ENCODE results near the gene TGFB1.

TGFB1 gene

GRCh38 chr19:41321204-41321599, 32.5 kb downstream of the TGFB1 start:
- DNase-seq (ENCODE audit: low spot score) = no peak

- no peak for DNase-seq (ENCODE audit: low spot score)
These were observed 33.2 kb downstream of the TGFB1 start for GRCh38 chr19:41320568-41320967.

- no peak for DNase-seq (ENCODE audit: low spot score)
These were observed 33.6 kb downstream of the TGFB1 start for GRCh38 chr19:41320185-41320518.

- DNase-seq (ENCODE audit: low spot score) = no peak
These were observed 34.1 kb downstream of the TGFB1 start for GRCh38 chr19:41319500-41320184.

GRCh38 chr19:41318696-41319499, 34.8 kb downstream of the TGFB1 start:
- no peak for DNase-seq (ENCODE audit: low spot score)

- DNase-seq (ENCODE audit: low spot score) = no peak
These were observed 37.3 kb downstream of the TGFB1 start for GRCh38 chr19:41316306-41316920.

GRCh38 chr19:41311613-41312012, 42.1 kb downstream of the TGFB1 start:
- no peak for DNase-seq (ENCODE audit: low spot score)

GRCh38 chr19:41311072-41311471, 42.6 kb downstream of the TGFB1 start:
- DNase-seq (ENCODE audit: low spot score) = peak; percentile 21

GRCh38 chr19:41310033-41310831, 43.5 kb downstream of the TGFB1 start, which contains the start of gene CCDC97:
Gene CCDC97, plus strand, starts transcription at chr19:41310172. Its CDS starts 139 bp downstream, at chr19:41310311.
- peak; percentile 88 for DNase-seq (ENCODE audit: low spot score)

GRCh38 chr19:41309180-41310032, 44.3 kb downstream of the TGFB1 start:
- peak; percentile 44 for DNase-seq (ENCODE audit: low spot score)

GRCh38 chr19:41308450-41309179, 45.1 kb downstream of the TGFB1 start:
- peak; percentile 90 for DNase-seq (ENCODE audit: low spot score)

- DNase-seq (ENCODE audit: low spot score) = no peak
These were observed 45.7 kb downstream of the TGFB1 start for GRCh38 chr19:41307954-41308449.

GRCh38 chr19:41307090-41307875, 46.4 kb downstream of the TGFB1 start:
- no peak for DNase-seq (ENCODE audit: low spot score)

GRCh38 chr19:41305927-41306793, 47.6 kb downstream of the TGFB1 start:
- no peak for DNase-seq (ENCODE audit: low spot score)

GRCh38 chr19:41304706-41305483, 48.8 kb downstream of the TGFB1 start:
- DNase-seq (ENCODE audit: low spot score) = no peak

GRCh38 chr19:41303954-41304353, 49.8 kb downstream of the TGFB1 start:
- no peak for DNase-seq (ENCODE audit: low spot score)

- no peak for DNase-seq (ENCODE audit: low spot score)
These were observed 50.9 kb downstream of the TGFB1 start for GRCh38 chr19:41302624-41303351.
